HG02588 (cell line): ENCODE measurements around the gene EBPL.
A peak's percentile ranks its signal among the peaks of the same experiment; 100 is the strongest.
"Not testable (repeated sequence)": the region's sequence is repeated elsewhere in the genome, so short reads cannot be mapped to it uniquely, and the experiment has no call there.

Source experiments
- ATAC-seq: cut with Tn5 transposase; IDR thresholded peaks from one replicate; pipeline ENCODE4 v1.9.1; 2021; ENCODE audit warnings: mild to moderate bottlenecking, moderate library complexity; ENCODE audit not compliant: unreplicated experiment

Gene EBPL

GRCh38 chr13:49690995-49691784 lies at the start of gene EBPL:
Gene EBPL (minus strand): TSS chr13:49691486. CDS start chr13:49691424, 62 bp downstream.
- peak; percentile 97 for ATAC-seq

DNA sequence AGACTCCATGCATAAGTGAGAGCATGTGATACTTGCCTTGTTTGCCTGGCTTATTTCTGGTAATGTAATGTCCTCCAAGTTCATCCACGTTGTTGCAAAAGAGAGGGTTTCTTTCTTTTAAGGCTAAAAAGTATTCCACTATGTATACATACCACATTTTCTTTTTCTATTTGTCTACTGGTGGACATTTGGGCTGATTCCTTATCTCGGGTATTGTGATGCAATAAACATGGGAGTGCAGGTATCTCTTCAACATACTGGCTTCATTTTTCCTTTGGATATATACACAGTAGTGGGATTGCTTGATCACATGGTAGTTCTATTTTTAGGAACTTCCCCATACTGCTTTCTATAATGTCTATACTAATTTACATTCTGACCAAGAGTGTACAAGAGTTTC lies 49.6 kb upstream of the EBPL start:
- no peak for ATAC-seq

- no peak for ATAC-seq
Observed at GRCh38 chr13:49739498-49740187, 48.4 kb upstream of the EBPL start.

DNA sequence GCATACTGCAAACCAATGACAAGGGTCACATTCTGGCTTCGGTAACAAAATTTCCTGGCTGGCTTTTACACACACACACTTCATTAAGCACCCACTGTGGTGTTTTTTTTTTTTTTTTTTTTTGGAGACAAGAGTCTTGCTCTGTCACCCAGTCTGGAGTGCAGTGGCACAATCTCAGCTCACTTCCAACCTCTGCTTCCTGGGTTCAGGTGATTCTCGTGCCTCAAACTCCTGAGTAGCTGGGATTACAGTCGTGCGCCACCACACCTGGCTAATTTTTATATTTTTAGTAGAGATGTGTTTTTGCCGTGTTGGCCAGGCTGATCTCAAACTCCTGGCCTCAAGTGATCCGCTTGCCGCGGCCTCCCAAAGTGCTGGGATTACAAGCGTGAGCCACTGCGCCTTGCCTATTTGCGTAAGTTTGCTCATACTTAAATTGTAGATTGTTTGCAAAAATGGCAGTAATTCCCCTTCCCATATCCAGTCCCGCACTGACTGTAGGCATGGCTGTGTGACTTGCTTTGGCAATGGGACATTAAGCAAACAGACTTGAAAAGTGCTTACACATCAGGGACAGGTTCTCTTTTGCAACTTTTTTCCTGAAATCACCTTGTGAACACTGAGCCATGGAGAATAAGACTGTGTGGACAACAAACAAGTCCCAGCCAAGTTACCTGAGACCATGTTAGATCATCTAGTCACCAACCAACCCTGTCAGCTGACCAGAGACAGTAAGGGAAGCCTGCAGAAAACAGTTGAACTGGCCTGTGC lies 42.1 kb upstream of the EBPL start:
- no peak for ATAC-seq

GRCh38 chr13:49731766-49732165 lies 40.5 kb upstream of the EBPL start:
- no peak for ATAC-seq

DNA sequence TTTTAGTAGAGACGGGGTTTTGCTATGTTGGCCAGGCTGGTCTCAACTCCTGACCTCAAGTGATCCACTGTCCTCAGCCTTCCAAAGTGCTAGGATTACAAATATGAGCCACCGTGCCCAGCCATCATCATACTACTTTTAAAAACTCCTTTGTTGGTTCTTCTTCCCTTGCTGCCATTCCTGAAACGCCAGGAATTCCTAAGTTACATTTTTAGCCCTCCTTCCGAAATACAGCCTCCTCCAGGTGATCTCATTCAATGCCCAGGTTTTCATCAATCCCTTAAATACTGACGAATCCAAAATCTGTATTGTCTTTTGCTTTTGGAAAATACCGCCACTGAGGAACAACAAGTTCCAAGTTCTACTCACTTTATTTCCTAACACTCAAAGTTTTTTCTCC lies 25.3 kb upstream of the EBPL start:
- no peak for ATAC-seq

GRCh38 chr13:49714757-49715156 lies 23.5 kb upstream of the EBPL start:
- ATAC-seq, result no peak

DNA sequence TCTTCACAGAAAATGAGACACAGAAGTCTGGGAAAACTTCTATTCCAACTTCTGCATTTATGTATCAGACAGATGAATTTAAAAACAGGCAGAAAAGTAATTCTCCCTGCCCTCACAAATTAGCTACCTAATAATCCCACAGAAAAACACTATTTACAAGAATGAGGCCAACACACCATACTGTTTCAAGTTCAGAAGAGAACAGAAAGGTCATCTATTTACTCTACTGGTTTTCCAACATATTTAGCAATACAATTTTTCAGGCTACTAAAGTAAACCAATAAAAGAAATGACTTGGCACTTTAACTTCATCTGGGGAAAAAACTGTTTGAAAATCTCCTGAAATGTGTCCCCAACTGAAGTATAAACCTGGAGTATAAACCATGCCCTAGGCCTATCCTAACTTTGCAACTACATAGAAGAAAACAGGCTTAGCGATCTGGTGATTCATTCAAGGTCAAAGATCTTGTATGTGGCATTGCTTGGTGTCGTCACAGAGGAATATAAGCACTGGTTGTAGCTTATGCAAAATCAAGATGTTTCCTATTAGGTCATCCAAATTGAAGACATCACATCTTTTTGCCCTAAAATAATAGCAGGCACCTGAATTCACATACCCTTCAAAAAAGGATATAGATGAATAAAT lies 20.1 kb upstream of the EBPL start:
- ATAC-seq, result no peak

DNA sequence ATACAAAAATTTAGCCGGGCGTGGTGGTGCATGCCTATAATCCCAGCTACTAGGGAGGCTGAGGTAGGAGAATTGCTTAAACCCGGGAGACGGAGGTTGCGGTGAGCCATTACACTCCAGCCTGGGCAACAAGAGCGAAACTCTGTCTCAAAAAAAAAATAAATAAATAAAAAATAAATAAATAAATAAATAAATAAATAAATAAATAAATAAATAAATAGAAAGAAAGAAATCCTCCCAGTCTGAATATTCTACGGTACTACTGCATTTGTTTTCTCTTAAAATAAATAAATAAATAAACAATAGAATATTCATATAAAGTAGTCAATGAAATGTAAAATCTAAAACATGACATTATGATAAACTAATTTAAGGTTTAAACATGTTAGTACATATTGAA lies 13.0 kb upstream of the EBPL start:
- ATAC-seq, result not testable (repeated sequence)

DNA sequence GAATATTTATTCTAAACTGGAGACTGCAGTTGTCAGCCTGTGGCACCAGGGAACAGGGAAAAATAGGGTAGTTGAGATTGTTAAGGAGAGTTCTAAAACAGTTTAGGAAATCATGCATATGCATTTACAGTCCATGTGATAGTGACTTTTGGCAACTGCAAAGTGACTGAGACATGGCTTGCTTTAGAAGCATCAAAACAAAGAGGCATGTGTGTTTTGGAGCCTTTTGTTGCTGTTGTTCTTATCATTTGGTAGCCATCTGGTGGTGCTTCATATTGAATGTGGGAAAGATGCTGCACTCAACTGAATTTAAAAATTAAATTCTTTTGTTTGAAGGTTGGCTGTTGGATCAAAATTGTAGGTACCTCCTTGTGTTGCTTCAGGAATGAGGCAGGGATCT lies 10.2 kb upstream of the EBPL start:
- ATAC-seq, result no peak

GRCh38 chr13:49697468-49697867 lies 6.2 kb upstream of the EBPL start:
- ATAC-seq, result no peak

DNA sequence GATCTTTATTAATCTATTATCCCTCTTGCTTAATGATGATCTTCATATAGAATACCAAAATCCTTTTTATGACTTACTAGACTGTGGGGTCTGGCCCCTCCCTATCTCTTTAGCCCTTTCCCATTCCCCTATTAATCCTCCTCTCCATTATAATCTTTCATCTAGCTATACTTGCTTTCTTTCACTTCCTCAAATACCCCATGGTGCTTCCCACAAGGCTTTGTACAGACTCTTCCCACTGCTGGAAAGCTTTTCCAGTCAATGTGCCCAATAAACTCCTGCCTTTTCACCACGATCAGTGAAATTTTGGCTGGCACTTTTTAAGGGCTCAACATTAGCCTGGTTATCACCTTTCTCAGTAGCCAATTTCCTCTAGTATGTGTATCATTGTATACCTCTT lies 3.2 kb upstream of the EBPL start:
- no peak for ATAC-seq

- ATAC-seq, result no peak
Observed at GRCh38 chr13:49693877-49694276, 2.6 kb upstream of the EBPL start.

DNA sequence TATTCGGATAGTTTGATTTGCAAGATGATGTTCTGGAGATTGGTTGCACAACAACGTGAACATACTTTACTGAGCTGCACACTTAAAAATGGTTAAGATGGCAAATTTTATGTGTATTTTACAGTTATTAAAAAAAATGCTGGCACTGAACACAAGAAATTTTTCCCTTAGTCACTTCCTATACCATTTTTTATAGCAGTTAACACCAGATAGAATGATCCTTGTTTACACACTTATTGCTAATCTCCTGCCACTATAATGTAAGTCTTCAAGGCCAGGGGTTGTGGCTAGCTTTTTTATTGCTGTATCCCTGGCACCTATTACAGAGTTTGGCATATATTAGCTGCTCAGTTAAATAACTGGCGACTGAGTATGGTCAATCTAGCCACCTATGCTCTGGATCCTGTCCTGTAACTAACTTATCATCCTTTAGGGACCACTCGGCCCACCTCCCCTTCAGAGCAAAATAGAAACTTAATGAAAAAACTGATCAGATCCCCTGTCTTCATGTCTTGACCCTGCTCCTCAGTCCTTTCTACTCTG lies 2.0 kb upstream of the EBPL start:
- ATAC-seq, result no peak

DNA sequence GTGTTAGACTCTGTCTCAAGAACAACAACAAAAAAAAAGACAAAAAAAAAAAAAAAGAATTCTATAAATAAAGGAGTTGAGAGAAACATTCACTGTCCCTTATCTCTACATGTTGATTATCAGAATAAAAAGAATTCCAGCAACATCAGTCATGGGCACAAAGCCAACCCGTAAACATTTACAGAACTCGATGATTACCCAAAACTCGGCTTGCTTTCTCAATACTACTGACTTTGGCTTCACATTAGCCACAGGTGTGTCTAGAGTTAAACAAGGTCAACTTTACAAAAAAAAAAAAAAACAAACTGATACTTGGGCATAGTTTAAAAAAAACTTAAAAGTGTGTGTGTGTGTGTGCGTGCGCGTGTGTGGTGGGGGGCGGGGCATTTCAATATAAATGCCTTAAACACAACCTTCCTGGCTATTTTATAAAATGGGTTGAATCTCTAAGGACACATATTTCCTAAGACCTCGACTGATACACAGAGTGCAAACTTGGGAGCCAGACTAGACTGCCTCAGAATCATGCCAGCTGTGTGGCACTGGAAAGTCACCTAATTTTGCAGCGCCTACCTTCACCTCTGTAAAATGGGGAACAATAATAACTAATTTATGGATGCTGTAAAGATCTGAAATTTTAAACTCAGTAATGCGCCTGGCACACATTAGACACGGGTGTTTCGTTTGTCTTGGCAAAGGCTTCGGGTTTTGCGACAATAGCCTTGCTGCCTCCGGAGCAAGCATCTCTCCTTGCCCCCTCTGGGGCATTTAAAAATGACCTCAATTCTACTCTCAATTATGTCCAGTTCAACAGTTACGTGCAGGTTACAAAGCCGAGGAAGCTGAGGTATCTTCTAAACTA lies 922 bp downstream of the EBPL start:
- ATAC-seq, result peak; percentile 8

DNA sequence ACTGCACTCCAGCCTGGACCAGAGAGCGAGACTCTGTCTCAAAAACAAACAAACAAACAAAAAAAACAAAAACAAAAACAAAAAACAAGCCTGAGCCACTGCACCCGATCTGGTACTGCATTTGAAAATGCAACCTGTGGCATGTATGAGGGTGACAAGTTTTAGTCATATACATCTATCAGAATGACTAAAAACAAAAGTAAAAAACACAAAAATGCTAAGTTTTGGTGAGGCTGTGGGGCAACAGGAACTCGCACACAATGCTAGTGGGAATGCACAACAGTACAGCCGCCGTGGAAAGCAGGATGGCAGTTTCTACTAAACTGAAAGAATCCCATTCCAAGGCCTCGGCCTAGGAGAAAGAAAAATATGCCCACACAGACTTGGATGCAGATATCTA lies 7.8 kb downstream of the EBPL start:
- no peak for ATAC-seq

- ATAC-seq, result no peak
Observed at GRCh38 chr13:49681842-49682435, 9.3 kb downstream of the EBPL start.

GRCh38 chr13:49679246-49679645 lies 12.0 kb downstream of the EBPL start:
- ATAC-seq, result no peak

- ATAC-seq, result no peak
Observed at GRCh38 chr13:49678191-49678914, 12.9 kb downstream of the EBPL start.
